Stimulated activated CD8-positive, alpha-beta memory T cell treated with anti-CD3 and anti-CD28 coated beads, Interleukin-15, amount 100 ng/mL, for 1 hour (primary cell): Measurements from ENCODE around the gene SYT3.

Experiments
- DNase-seq: peaks from one replicate; pipeline ENCODE4 v3.0.0-alpha.2; 2020; ENCODE audit warnings: low read depth

SYT3 gene

GRCh38 chr19:50661766-50662650 lies 22.3 kb upstream of the SYT3 start:
- DNase-seq = no peak

- no peak for DNase-seq
These were observed 21.3 kb upstream of the SYT3 start for GRCh38 chr19:50661023-50661422.

- no peak for DNase-seq
These were observed 20.3 kb upstream of the SYT3 start for GRCh38 chr19:50660088-50660366.

GRCh38 chr19:50659318-50660087 lies 19.8 kb upstream of the SYT3 start:
- no peak for DNase-seq

GRCh38 chr19:50658441-50659317 lies 19.0 kb upstream of the SYT3 start:
- DNase-seq = no peak

GRCh38 chr19:50657712-50658440 lies 18.2 kb upstream of the SYT3 start:
- DNase-seq = peak; percentile 44

- no peak for DNase-seq
These were observed 17.6 kb upstream of the SYT3 start for GRCh38 chr19:50657222-50657669.

- no peak for DNase-seq
These were observed 15.2 kb upstream of the SYT3 start for GRCh38 chr19:50654882-50655281.

GRCh38 chr19:50652722-50653121 lies 13.0 kb upstream of the SYT3 start:
- DNase-seq = no peak

- no peak for DNase-seq
These were observed 11.5 kb upstream of the SYT3 start for GRCh38 chr19:50651174-50651573.

GRCh38 chr19:50649433-50650391 lies 10.0 kb upstream of the SYT3 start, which contains the start of gene C19orf81:
C19orf81 (plus strand) TSS chr19:50649445; CDS start chr19:50649445, 0 bp downstream.
- DNase-seq = no peak

- no peak for DNase-seq
These were observed 9.0 kb upstream of the SYT3 start for GRCh38 chr19:50648659-50649058.

- no peak for DNase-seq
These were observed 8.4 kb upstream of the SYT3 start for GRCh38 chr19:50647879-50648615.

- DNase-seq = no peak
These were observed 6.6 kb upstream of the SYT3 start for GRCh38 chr19:50646074-50646807.

- no peak for DNase-seq
These were observed 5.4 kb upstream of the SYT3 start for GRCh38 chr19:50645107-50645506.

- DNase-seq = no peak
These were observed 4.7 kb upstream of the SYT3 start for GRCh38 chr19:50644315-50644915.

GRCh38 chr19:50640368-50640767 lies 687 bp upstream of the SYT3 start:
- DNase-seq = no peak

- no peak for DNase-seq
These were observed 1.1 kb downstream of the SYT3 start for GRCh38 chr19:50638600-50638999.
